Left lung (tissue), 10 donors: ENCODE measurements around the gene TRAPPC5. TPM values are rescaled to one million over a fixed set of nuclear protein-coding genes. Genes with fewer than 3 reads are reported as not detected.

Experiments used
- ATAC-seq: fragments of 200-7000 bp; cut with Tn5 transposase; one replicate; pipeline ENCODE4 v1.9.1; 2020; ENCODE audit warnings: moderate library complexity
- DNase-seq, 4 donors: peaks; one replicate each; pipeline ENCODE4 v3.0.0-alpha.2; 2013 to 2020
- H3K27ac ChIP-seq, 2 donors: fragments of 200-600 bp; sonication (generic) in 1 of 2; one replicate each; pipeline versions ENCODE4 v1.5.0 to v1.8.0; 2020 to 2021
- H3K27me3 ChIP-seq, 2 donors: fragments of 200-600 bp; sonication (generic) in 1 of 2; one replicate each; pipeline versions ENCODE4 v1.5.0 to v1.8.0; 2020 to 2021
- H3K36me3 ChIP-seq, 2 donors: fragments of 200-600 bp; sonication (generic) in 1 of 2; one replicate each; pipeline versions ENCODE4 v1.5.0 to v1.8.0; 2020 to 2021
- H3K4me1 ChIP-seq, 2 donors: fragments of 200-600 bp; one replicate each; pipeline ENCODE4 v1.8.0; 2021
- H3K4me3 ChIP-seq, 2 donors: fragments of 200-600 bp; sonication (generic) in 1 of 2; one replicate each; pipeline versions ENCODE4 v1.5.0 to v1.8.0; 2020 to 2021; ENCODE audit warnings: mild to moderate bottlenecking in 1 of 2
- H3K9me3 ChIP-seq, 2 donors: fragments of 200-600 bp; sonication (generic) in 1 of 2; one replicate each; pipeline versions ENCODE4 v1.5.0 to v1.8.0; 2020 to 2021
- intact Hi-C, 2 donors: fragments of 100-400 bp; cut with DNase I; formaldehyde crosslinking; loops; one replicate each; pipeline versions ENCODE4 v1.11.2 to v1.14.2; 2022
- polyA plus RNA-seq, 6 donors: library from polyadenylated mRNA; unstranded; fragments of 120-200 nt; gene quantifications; one replicate each; pipeline ENCODE4 v1.2.1, GENCODE V29; 2013; ENCODE audit not compliant: insufficient read length in 6 of 6
- total RNA-seq, 2 donors: library from RNA; stranded (reverse); fragmentation: NEBNext Ultra II Directional; extraction: Animal tissue kit (Norgen Biotek cat#: 25700); gene quantifications; one replicate each; pipeline ENCODE4 v1.2.1, GENCODE V29; 2021
- TF ChIP-seq, protein P1 (sequence below), 2 donors: fragments of 200-600 bp; sonication (generic) in 1 of 2; IDR thresholded peaks; one replicate each; pipeline versions ENCODE4 v1.5.0 to v1.8.0; 2021; ENCODE audit warnings: antibody characterized with exemption in 2 of 2
- donor health status: DM: no; HTN: yes; CAD: no.
- donor health status: DM: no; HTN: no; CAD: no.

The TRAPPC5 gene
- total and polyA plus RNA-seq, 8 donors: 25.7 to 106 (median 42.8) TPM

DNA sequence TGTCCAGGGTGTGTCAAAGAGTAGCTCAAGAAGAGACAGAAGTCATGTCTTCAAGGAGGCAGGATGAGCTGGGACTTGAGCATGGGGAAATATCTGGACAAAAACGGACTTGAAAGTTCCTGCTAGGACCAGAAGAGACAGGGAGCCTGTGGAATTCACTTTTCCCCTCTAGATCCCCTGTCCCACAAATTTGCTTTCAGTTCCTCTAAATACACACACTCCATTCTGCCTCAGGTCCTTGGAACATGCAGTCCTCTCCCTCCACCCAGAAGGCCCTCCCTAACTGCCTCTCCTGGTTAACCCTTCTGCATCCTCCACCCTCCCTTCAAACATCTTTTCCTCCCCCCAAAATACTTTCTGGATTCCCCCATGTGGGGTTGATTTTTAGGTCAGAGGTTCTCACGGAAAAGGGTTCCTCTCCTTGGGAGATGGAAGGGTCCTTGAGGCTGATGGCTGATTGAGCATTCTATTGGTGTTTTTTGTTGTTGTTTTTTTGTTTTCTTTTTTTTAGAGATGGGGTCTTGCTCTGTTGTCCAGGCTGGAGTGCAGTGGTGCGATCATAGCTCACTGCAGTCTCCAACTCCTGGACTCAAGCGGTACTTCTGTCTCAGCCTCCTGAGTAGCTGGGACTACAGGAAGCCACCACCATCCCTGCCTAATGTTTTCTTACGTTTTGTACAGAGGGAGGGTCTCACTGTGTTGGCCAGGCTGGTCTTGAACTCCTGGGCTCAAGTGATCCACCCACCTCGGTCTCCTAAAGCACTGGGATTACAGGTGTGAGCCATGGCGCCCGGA lies 18.7 kb upstream of the TRAPPC5 start:
- peaks cover 0 to 13% of the 10 kb centered on the region in 2 donors for H3K27me3 ChIP-seq
- TF ChIP-seq, protein P1, sequence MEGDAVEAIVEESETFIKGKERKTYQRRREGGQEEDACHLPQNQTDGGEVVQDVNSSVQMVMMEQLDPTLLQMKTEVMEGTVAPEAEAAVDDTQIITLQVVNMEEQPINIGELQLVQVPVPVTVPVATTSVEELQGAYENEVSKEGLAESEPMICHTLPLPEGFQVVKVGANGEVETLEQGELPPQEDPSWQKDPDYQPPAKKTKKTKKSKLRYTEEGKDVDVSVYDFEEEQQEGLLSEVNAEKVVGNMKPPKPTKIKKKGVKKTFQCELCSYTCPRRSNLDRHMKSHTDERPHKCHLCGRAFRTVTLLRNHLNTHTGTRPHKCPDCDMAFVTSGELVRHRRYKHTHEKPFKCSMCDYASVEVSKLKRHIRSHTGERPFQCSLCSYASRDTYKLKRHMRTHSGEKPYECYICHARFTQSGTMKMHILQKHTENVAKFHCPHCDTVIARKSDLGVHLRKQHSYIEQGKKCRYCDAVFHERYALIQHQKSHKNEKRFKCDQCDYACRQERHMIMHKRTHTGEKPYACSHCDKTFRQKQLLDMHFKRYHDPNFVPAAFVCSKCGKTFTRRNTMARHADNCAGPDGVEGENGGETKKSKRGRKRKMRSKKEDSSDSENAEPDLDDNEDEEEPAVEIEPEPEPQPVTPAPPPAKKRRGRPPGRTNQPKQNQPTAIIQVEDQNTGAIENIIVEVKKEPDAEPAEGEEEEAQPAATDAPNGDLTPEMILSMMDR (IDR thresholded peaks at IDR 0.05): no peak
- intact Hi-C loops: no loop called here
- no peaks in the 10 kb centered on the region for H3K9me3 ChIP-seq
- H3K36me3 ChIP-seq: no peaks in the 10 kb centered on the region
- no peak overlapping the region for H3K4me3 ChIP-seq
- no peak for DNase-seq
- no peak overlapping the region for H3K27ac ChIP-seq
- peaks cover 0 to 32% of the 10 kb centered on the region in 2 donors for H3K4me1 ChIP-seq
- ATAC-seq: no peak

DNA sequence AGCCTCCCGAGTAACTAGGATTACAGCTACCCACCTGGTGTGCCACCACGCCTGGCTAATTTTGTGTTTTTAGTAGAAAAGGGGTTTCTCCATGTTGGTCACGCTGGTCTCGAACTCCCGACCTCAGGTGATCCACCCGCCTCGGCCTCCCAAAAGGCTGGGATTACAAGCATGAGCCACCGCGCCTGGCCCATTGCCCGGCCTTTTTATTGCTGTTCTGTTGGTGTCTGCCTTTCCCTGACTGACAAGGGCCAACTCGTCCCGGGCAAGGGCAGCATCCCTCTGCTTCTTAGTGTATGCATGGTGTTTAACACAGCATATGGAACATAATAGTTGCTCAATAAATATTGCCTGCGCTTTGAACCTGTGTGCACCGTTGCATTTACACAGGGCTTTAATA lies 18.0 kb upstream of the TRAPPC5 start:
- TF ChIP-seq, protein P1 (IDR thresholded peaks at IDR 0.05): no peak
- Histone ChIP-seq H3K9me3 (no peaks in the 10 kb centered on the region), H3K4me3 (no peak overlapping the region), H3K4me1 (peaks cover 0 to 25% of the 10 kb centered on the region in 2 donors), H3K27me3 (peaks cover 0 to 13% of the 10 kb centered on the region in 2 donors), H3K36me3 (no peaks in the 10 kb centered on the region), H3K27ac (no peak overlapping the region)
- intact Hi-C loops: no loop called here
- DNase-seq (no peak), ATAC-seq (no peak)

DNA sequence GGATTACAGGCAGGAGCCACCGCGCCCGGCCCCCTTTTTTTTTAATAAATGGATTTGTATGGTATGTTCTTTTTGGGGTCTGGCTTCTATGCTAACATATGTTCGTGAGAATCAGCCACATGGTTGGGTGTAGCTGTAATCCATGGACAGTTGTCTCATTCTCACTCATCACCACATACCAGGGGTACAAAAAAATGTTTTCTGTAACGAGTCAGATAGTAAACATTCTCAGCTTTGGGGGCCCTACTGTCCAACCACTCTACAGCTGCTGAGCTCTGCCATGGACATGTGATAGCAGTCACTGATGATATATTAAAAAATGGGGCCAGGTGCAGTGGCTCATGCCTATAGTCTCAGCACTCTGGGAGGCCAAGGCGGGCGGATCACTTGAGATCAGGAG lies 16.9 kb upstream of the TRAPPC5 start:
- TF ChIP-seq, protein P1 (IDR thresholded peaks at IDR 0.05): no peak
- Histone ChIP-seq H3K27me3 (peaks cover 0 to 17% of the 10 kb centered on the region in 2 donors), H3K36me3 (no peaks in the 10 kb centered on the region), H3K4me1 (peaks cover 0 to 18% of the 10 kb centered on the region in 2 donors), H3K9me3 (no peaks in the 10 kb centered on the region), H3K27ac (no peak overlapping the region), H3K4me3 (no peak overlapping the region)
- no peak for DNase-seq
- ATAC-seq: no peak
- intact Hi-C loops: no loop called here

DNA sequence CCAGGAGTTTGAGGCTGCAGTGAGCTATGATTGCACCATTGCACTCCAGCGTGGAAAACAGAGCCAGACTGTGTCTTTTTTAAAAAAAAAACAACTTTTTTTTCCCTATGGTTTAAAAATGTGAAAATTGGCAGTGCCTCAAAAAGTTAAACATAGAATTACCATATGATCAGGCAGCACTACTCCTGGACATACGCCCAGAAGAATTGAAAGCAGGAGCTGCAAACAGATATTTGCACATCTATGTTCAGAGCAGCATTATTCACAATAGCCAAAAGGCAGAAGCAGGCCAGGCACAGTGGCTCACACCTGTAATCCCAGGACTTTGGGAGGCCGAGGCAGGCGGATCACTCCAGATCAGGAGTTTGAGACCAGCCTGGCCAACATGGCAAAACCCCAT lies 15.6 kb upstream of the TRAPPC5 start:
- H3K36me3 ChIP-seq: no peaks in the 10 kb centered on the region
- TF ChIP-seq, protein P1 (IDR thresholded peaks at IDR 0.05): no peak
- peaks cover 0 to 28% of the 10 kb centered on the region in 2 donors for H3K27me3 ChIP-seq
- DNase-seq (peak in 2 of 4 donors; percentile 68 to 87), ATAC-seq (no peak)
- intact Hi-C loops: no loop called here
- no peak overlapping the region for H3K27ac ChIP-seq
- no peaks in the 10 kb centered on the region for H3K9me3 ChIP-seq
- H3K4me1 ChIP-seq: peaks cover 0 to 23% of the 10 kb centered on the region in 2 donors
- no peak overlapping the region for H3K4me3 ChIP-seq

DNA sequence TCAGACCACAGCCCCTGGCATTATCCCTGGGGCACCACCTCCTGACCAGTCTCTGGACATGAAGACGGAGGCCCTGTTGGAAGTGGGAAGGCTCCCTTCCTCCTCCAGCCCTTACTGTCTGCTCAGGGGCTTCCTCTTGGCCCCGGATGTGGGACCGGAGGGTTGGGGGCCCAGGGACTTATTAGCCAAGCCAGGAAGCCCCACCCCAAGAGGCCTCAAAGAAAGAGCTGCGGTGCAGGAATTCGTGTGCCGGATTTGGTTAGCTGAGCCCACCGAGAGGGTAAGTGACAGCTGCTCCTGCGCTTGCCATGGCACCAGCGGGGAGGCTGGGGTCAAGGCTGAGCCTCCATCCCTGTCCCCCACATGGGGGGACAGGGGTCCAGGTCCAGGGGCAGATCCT lies 11.8 kb upstream of the TRAPPC5 start, which contains the start of gene RETN:
Gene RETN (plus strand): TSS at position 208 of the 400 bp plus-strand sequence. CDS start 278 bp downstream, outside the sequence.
- Histone ChIP-seq H3K36me3 (no peaks in the 10 kb centered on the region), H3K4me1 (peaks cover 0 to 26% of the 10 kb centered on the region in 2 donors), H3K27me3 (peaks cover 0 to 49% of the 10 kb centered on the region in 2 donors), H3K9me3 (peaks cover 0 to under 1% of the 10 kb centered on the region in 2 donors), H3K4me3 (peak within 1 kb of the TSS in 1 of 2 donors; percentile 33), H3K27ac (peak within 1 kb of the TSS in 1 of 2 donors; percentile 82)
- DNase-seq: no peak
- no peak for ATAC-seq
- intact Hi-C loops: no loop called here
- TF ChIP-seq, protein P1 (IDR thresholded peaks at IDR 0.05): no peak
